Measurements from ENCODE around the gene STAMBPL1.

STAMBPL1 gene

DNA sequence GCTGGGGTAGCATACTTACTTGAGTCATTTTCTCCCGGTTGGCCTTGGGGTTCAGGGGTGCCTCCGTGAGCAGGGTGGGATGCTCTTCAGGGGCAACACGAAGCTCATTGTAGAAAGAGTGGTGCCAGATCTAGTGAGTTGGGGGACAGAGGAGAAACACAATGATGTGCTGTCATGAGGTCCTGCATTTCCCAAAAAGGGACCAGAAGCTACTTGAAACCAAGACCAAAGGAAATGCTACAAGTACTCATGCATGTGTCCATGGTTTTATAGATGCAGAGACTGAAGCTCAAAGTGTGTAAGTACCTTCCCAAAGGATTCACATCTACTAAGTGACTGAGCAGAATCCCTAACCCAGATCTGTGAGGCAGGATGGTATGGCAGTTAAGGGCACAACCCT lies 63.7 kb downstream of the STAMBPL1 start:
- WGBS (ENCODE audit: insufficient coverage) = 100% methylated on average over 3 of the region's 3 CpGs
- no peak for DNase-seq
- ChIA-PET CTCF (interaction anchor here (0.8 to 4.0 kb wide), 8 partner anchors 10 to 267 kb away, joined by 3 to 28 read pairs (median 4); partner anchors contain the start of gene FAS), POLR2A (no interaction called here)
- Histone ChIP-seq H3K4me3 (ENCODE audit: control insufficient read depth in 1 of 7, extremely low read depth in 1 of 7, insufficient read depth in 4 of 7, low read depth in 2 of 7, low read length in 6 of 7) (no peak overlapping the region), H3K9me3 (ENCODE audit: control extremely low read depth in 1 of 5, control insufficient read depth in 4 of 5, insufficient read depth in 2 of 5, low read depth in 1 of 5, low read length in 4 of 5) (no peaks in the 10 kb centered on the region), H3K36me3 (ENCODE audit: control insufficient read depth in 4 of 4, insufficient read depth in 4 of 4, low read length in 3 of 4) (peaks cover 0 to 9% (median 0%) of the 10 kb centered on the region in 4 experiments), H3K27me3 (replicated peaks in 2 of 5; ENCODE audit: control insufficient read depth in 4 of 5, insufficient read depth in 5 of 5, low read length in 4 of 5) (no peaks in the 10 kb centered on the region), H3K27ac (ENCODE audit: insufficient read depth in 1 of 2, low read depth in 1 of 2, low read length in 2 of 2, poor library complexity in 1 of 2, severe bottlenecking in 2 of 2) (no peak overlapping the region), H3K4me1 (ENCODE audit: control extremely low read depth in 1 of 4, control insufficient read depth in 4 of 4, insufficient read depth in 4 of 4, low read length in 3 of 4) (peaks cover 0 to 7% (median 1%) of the 10 kb centered on the region in 4 experiments)

- DNase-seq = no peak
- peaks cover 0 to 5% (median 0%) of the 10 kb centered on the region in 4 experiments for H3K36me3 ChIP-seq (ENCODE audit: control insufficient read depth in 4 of 4, insufficient read depth in 4 of 4, low read length in 3 of 4)
These were observed 64.8 kb downstream of the STAMBPL1 start for GRCh38 chr10:88944813-88945212.

GRCh38 chr10:88946200-88946599 lies 66.2 kb downstream of the STAMBPL1 start:
- no peak for DNase-seq
- ChIA-PET POLR2A (no interaction called here), CTCF (interaction anchor here (1.2 to 2.8 kb wide), 4 partner anchors 10 to 272 kb away, joined by 3 to 9 read pairs (median 8); partner anchors contain the start of gene FAS)

More at GRCh38 chr10:88944813-88945212, 64.8 kb downstream of the STAMBPL1 start:
- Histone ChIP-seq H3K27me3 (replicated peaks in 2 of 5; ENCODE audit: control insufficient read depth in 4 of 5, insufficient read depth in 5 of 5, low read length in 4 of 5) (no peaks in the 10 kb centered on the region), H3K9me3 (ENCODE audit: control extremely low read depth in 1 of 5, control insufficient read depth in 4 of 5, insufficient read depth in 2 of 5, low read depth in 1 of 5, low read length in 4 of 5) (no peaks in the 10 kb centered on the region), H3K27ac (ENCODE audit: insufficient read depth in 1 of 2, low read depth in 1 of 2, low read length in 2 of 2, poor library complexity in 1 of 2, severe bottlenecking in 2 of 2) (no peak overlapping the region), H3K4me3 (ENCODE audit: control insufficient read depth in 1 of 7, extremely low read depth in 1 of 7, insufficient read depth in 4 of 7, low read depth in 2 of 7, low read length in 6 of 7) (no peak overlapping the region), H3K4me1 (ENCODE audit: control extremely low read depth in 1 of 4, control insufficient read depth in 4 of 4, insufficient read depth in 4 of 4, low read length in 3 of 4) (peaks cover 0 to 7% (median 1%) of the 10 kb centered on the region in 4 experiments)
- CTCF ChIA-PET = interaction anchor here (0.6 to 4.0 kb wide), 8 partner anchors 8 to 273 kb away, joined by 3 to 28 read pairs (median 6); partner anchors contain the start of gene FAS
- WGBS (ENCODE audit: insufficient coverage) = 60% methylated on average over 1 of the region's 3 CpGs
- POLR2A ChIA-PET = no interaction called here

DNA sequence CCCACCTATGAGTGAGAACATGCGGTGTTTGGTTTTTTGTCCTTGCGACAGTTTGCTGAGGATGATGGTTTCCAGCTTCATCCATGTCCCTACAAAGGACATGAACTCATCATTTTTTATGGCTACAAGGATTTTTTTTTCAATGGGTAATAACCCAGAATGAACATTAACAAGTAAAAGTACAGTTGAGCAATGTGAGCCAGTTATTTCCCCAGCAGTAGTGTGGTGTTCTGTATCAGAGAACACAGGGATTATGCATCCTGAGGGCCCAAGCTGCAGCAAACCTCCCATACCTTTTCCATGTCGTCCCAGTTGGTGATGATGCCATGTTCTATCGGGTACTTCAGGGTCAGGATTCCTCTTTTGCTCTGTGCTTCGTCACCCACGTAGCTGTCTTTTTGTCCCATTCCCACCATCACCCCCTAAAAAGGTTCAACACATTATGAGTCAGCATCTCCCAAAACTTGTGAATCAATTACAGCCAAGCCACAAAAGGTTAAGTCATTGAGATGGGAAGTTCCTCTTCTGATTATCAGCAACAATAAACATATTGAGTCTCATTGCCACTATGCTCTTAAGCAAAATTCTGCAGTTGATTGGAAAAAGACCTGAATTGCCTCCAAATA lies 67.0 kb downstream of the STAMBPL1 start:
- WGBS (ENCODE audit: insufficient coverage) = 100% methylated on average over 4 of the region's 6 CpGs
- ChIA-PET CTCF (interaction anchor here (1.2 to 2.8 kb wide), 3 partner anchors 14 to 271 kb away, joined by 3 to 9 read pairs (median 4); no protein-coding TSS in a partner anchor), POLR2A (interaction anchor here (0.6 kb wide), 1 partner anchor 293 kb away, joined by 3 read pairs; no protein-coding TSS in a partner anchor)

More at GRCh38 chr10:88946200-88946599, 66.2 kb downstream of the STAMBPL1 start:
- Histone ChIP-seq H3K9me3 (ENCODE audit: control extremely low read depth in 1 of 5, control insufficient read depth in 4 of 5, insufficient read depth in 2 of 5, low read depth in 1 of 5, low read length in 4 of 5) (no peaks in the 10 kb centered on the region), H3K27me3 (replicated peaks in 2 of 5; ENCODE audit: control insufficient read depth in 4 of 5, insufficient read depth in 5 of 5, low read length in 4 of 5) (no peaks in the 10 kb centered on the region), H3K36me3 (ENCODE audit: control insufficient read depth in 4 of 4, insufficient read depth in 4 of 4, low read length in 3 of 4) (peaks cover 0 to 2% (median 0%) of the 10 kb centered on the region in 4 experiments), H3K27ac (ENCODE audit: insufficient read depth in 1 of 2, low read depth in 1 of 2, low read length in 2 of 2, poor library complexity in 1 of 2, severe bottlenecking in 2 of 2) (no peak overlapping the region), H3K4me3 (ENCODE audit: control insufficient read depth in 1 of 7, extremely low read depth in 1 of 7, insufficient read depth in 4 of 7, low read depth in 2 of 7, low read length in 6 of 7) (no peak overlapping the region), H3K4me1 (ENCODE audit: control extremely low read depth in 1 of 4, control insufficient read depth in 4 of 4, insufficient read depth in 4 of 4, low read length in 3 of 4) (peaks cover 0 to 16% (median 4%) of the 10 kb centered on the region in 4 experiments)
- 100% methylated on average over 1 of the region's 1 CpG for WGBS (ENCODE audit: insufficient coverage)

GRCh38 chr10:88949051-88949450 lies 69.0 kb downstream of the STAMBPL1 start:
- CTCF ChIA-PET = interaction anchor here (1.1 to 1.5 kb wide), 3 partner anchors 14 to 16 kb away, joined by 4 to 7 read pairs (median 5); no protein-coding TSS in a partner anchor
- Histone ChIP-seq H3K27ac (ENCODE audit: insufficient read depth in 1 of 2, low read depth in 1 of 2, low read length in 2 of 2, poor library complexity in 1 of 2, severe bottlenecking in 2 of 2) (no peak overlapping the region), H3K9me3 (ENCODE audit: control extremely low read depth in 1 of 5, control insufficient read depth in 4 of 5, insufficient read depth in 2 of 5, low read depth in 1 of 5, low read length in 4 of 5) (no peaks in the 10 kb centered on the region), H3K36me3 (ENCODE audit: control insufficient read depth in 4 of 4, insufficient read depth in 4 of 4, low read length in 3 of 4) (no peaks in the 10 kb centered on the region), H3K4me3 (ENCODE audit: control insufficient read depth in 1 of 7, extremely low read depth in 1 of 7, insufficient read depth in 4 of 7, low read depth in 2 of 7, low read length in 6 of 7) (no peak overlapping the region), H3K4me1 (ENCODE audit: control extremely low read depth in 1 of 4, control insufficient read depth in 4 of 4, insufficient read depth in 4 of 4, low read length in 3 of 4) (peaks cover 0 to 16% (median 4%) of the 10 kb centered on the region in 4 experiments), H3K27me3 (replicated peaks in 2 of 5; ENCODE audit: control insufficient read depth in 4 of 5, insufficient read depth in 5 of 5, low read length in 4 of 5) (no peaks in the 10 kb centered on the region)
- 100% methylated on average over 2 of the region's 2 CpGs for WGBS (ENCODE audit: insufficient coverage)
- no peak for DNase-seq
- POLR2A ChIA-PET = no interaction called here

More for the DNA sequence above, 67.0 kb downstream of the STAMBPL1 start:
- Histone ChIP-seq H3K4me1 (ENCODE audit: control extremely low read depth in 1 of 4, control insufficient read depth in 4 of 4, insufficient read depth in 4 of 4, low read length in 3 of 4) (peaks cover 0 to 16% (median 4%) of the 10 kb centered on the region in 4 experiments), H3K27ac (ENCODE audit: insufficient read depth in 1 of 2, low read depth in 1 of 2, low read length in 2 of 2, poor library complexity in 1 of 2, severe bottlenecking in 2 of 2) (no peak overlapping the region), H3K27me3 (replicated peaks in 2 of 5; ENCODE audit: control insufficient read depth in 4 of 5, insufficient read depth in 5 of 5, low read length in 4 of 5) (no peaks in the 10 kb centered on the region), H3K4me3 (ENCODE audit: control insufficient read depth in 1 of 7, extremely low read depth in 1 of 7, insufficient read depth in 4 of 7, low read depth in 2 of 7, low read length in 6 of 7) (no peak overlapping the region), H3K36me3 (ENCODE audit: control insufficient read depth in 4 of 4, insufficient read depth in 4 of 4, low read length in 3 of 4) (no peaks in the 10 kb centered on the region), H3K9me3 (ENCODE audit: control extremely low read depth in 1 of 5, control insufficient read depth in 4 of 5, insufficient read depth in 2 of 5, low read depth in 1 of 5, low read length in 4 of 5) (no peaks in the 10 kb centered on the region)
- DNase-seq = no peak

GRCh38 chr10:88949912-88950837 lies 70.1 kb downstream of the STAMBPL1 start:
- no peaks in the 10 kb centered on the region for H3K9me3 ChIP-seq (ENCODE audit: control extremely low read depth in 1 of 5, control insufficient read depth in 4 of 5, insufficient read depth in 2 of 5, low read depth in 1 of 5, low read length in 4 of 5)
- no peak overlapping the region for H3K27ac ChIP-seq (ENCODE audit: insufficient read depth in 1 of 2, low read depth in 1 of 2, low read length in 2 of 2, poor library complexity in 1 of 2, severe bottlenecking in 2 of 2)
- WGBS (ENCODE audit: insufficient coverage) = 60% methylated on average over 1 of the region's 3 CpGs
- POLR2A ChIA-PET = no interaction called here
- H3K36me3 ChIP-seq (ENCODE audit: control insufficient read depth in 4 of 4, insufficient read depth in 4 of 4, low read length in 3 of 4) = no peaks in the 10 kb centered on the region
- H3K4me1 ChIP-seq (ENCODE audit: control extremely low read depth in 1 of 4, control insufficient read depth in 4 of 4, insufficient read depth in 4 of 4, low read length in 3 of 4) = peaks cover 0 to 10% (median 3%) of the 10 kb centered on the region in 4 experiments
- H3K27me3 ChIP-seq (replicated peaks in 2 of 5; ENCODE audit: control insufficient read depth in 4 of 5, insufficient read depth in 5 of 5, low read length in 4 of 5) = no peaks in the 10 kb centered on the region
- H3K4me3 ChIP-seq (ENCODE audit: control insufficient read depth in 1 of 7, extremely low read depth in 1 of 7, insufficient read depth in 4 of 7, low read depth in 2 of 7, low read length in 6 of 7) = no peak overlapping the region
- CTCF ChIA-PET = interaction anchor here (0.8 to 1.6 kb wide), 4 partner anchors 10 to 79 kb away, joined by 3 to 7 read pairs (median 4); no protein-coding TSS in a partner anchor
- peak in 1 of 3 donors; percentile 21 for DNase-seq

Data from common myeloid progenitor, CD34-positive (primary cell).